ENCODE data around the gene RNF32. TPM values are rescaled to one million over a fixed set of nuclear protein-coding genes. Genes with fewer than 3 reads are reported as not detected.
"Not testable (repeated sequence)": the region's sequence is repeated elsewhere in the genome, so short reads cannot be mapped to it uniquely, and the experiment has no call there.

RNF32 gene
- total RNA-seq, 2 experiments from 2014 or later: 0.57 TPM; not detected in 1

GRCh38 chr7:156667110-156667426 is 26.5 kb downstream of the RNF32 start:
- ChIA-PET POLR2A (no interaction called here), CTCF (no interaction called here)

DNA sequence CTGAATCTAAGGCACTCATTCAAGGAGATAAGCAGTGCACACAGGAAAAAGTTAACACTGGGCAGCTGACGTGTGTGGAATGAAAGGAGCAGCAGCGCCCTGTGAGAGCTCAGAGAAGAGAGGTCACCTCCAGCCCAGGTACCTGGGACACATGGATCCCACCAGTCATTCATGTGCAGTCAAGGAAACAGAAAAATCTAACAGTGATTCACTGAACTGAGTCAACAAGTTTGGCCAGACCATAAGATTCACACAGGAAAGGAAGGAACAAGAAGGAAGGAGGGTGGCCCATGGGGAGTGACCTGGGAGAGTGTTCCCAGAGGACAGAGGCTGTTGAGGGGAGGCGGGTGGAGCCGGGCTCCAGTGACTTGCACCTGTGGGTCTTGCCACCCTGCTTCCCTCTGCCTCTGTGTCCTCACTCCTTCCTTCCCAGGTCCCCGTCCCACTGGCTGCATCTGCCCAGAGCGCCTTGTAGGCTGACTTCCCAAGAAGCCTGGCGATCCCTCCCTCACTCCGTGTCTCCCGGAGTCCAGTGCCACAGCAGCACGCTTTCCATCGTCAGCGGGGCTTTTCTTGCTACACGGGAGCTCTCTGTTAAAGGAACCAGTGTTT is 27.7 kb downstream of the RNF32 start:
- CTCF ChIA-PET: no interaction called here

GRCh38 chr7:156669035-156669828 is 28.7 kb downstream of the RNF32 start:
- CTCF ChIA-PET: no interaction called here
- POLR2A ChIA-PET: no interaction called here

More for the DNA sequence above, 27.7 kb downstream of the RNF32 start:
- POLR2A ChIA-PET: no interaction called here

GRCh38 chr7:156673454-156673853 is 32.9 kb downstream of the RNF32 start:
- CTCF ChIA-PET: no interaction called here
- POLR2A ChIA-PET: no interaction called here

GRCh38 chr7:156673902-156674301 is 33.3 kb downstream of the RNF32 start:
- POLR2A ChIA-PET: no interaction called here

DNA sequence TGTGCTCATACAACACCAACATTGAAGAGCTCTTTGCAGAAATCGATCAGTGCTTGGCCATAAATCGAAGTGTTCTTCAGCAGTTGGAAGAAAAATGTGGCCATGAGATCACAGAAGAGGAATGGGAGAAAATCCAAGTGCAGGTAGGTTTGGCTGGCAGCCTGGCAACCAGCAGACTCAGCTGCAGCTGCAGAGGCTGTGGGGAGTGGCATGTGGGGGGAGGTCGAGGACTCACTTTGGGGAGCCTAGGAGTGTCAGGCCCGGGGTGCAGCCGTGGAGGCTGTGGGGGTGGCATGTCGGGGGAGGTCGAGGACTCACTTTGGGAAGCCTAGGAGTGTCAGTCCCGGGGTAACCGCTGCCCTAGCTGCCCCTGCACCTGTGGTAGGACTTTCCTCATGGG is 35.1 kb downstream of the RNF32 start:
- ChIA-PET POLR2A (no interaction called here), CTCF (no interaction called here)

More at GRCh38 chr7:156673902-156674301, 33.3 kb downstream of the RNF32 start:
- CTCF ChIA-PET: no interaction called here

DNA sequence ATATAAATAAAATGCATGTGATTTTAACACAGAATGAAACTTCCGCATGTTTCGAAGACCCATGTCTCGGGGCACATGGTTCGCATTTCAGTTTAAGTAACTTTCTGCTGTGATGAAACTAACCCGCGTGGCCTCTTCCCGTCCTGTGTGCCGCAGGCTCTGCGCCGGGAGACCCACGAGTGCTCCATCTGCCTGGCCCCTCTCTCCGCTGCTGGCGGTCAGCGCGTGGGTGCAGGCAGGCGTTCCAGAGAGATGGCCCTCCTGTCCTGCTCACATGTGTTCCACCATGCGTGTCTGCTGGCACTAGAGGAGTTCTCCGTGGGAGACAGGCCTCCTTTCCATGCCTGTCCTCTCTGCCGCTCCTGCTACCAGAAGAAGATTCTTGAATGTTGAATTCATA is 35.7 kb downstream of the RNF32 start:
- CTCF ChIA-PET: no interaction called here
- POLR2A ChIA-PET: no interaction called here

DNA sequence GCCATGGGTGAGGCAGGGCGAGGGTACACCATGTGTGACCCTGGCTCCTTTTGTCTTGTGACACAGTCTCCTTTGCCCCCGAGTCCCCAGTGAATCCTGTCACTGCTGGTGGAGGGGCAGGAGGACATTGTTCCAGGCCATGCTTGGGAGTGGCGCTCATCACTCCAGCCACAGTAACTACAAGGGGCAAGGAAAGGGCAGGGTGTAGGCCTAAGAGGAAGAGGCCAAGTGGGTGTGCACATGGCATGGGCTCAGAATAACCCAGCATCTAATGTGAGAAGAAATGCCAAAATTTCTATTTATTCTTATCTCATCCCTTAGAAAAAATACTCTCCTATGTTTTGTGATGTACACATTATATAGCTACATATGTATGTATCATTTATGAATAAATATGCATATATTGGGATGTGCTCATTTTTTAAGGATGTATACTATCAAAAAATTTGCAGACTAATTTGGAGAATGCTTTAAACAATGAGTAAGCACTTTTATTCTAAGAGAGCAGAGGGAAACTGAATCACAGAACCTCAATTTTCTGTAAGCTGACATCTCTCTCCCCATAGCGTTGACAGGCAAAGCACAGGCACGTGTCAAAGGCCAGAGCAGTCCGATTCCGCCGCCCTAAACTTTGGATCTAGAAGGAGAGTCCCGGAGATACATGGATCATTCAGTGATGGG is 36.9 kb downstream of the RNF32 start:
- POLR2A ChIA-PET: no interaction called here
- CTCF ChIA-PET: no interaction called here

DNA sequence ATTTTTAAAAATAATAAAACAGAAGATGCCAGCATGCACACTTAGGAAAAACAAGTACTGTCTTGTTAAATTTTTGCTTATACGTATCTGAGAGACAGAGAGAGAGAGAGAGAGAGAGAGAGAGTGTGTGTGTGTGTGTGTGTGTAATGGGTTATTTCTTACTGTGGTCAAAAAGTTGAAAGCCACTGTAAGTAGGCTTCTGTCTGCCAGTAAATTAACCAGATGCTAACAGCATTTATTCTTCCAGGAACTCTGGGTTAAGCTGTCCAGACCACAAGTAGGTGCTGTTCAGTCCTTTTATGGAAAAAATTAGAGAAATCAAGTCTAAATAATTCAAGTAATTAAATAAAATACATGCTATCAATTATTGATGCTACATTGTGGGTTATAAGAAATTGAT is 39.7 kb downstream of the RNF32 start:
- ChIA-PET CTCF (no interaction called here), POLR2A (no interaction called here)

DNA sequence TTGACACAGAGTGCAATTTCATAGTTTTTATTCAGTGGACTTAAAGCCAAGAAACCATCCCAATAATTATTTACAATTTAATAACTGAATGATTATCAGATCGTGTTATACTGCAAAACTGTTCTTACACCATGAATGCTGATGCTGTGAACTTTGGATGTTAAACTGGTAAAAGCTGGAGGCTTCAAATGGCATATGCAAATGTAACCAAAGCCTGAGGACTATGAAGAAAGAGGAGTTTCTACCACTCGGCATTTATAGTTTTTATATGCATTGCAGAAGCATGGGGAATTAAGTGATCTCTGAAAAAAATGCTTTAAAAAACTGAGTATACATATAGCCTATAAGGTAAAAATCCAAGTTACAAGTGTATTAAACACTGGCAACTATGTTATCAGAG is 42.4 kb downstream of the RNF32 start:
- CTCF ChIA-PET: no interaction called here
- POLR2A ChIA-PET: no interaction called here

DNA sequence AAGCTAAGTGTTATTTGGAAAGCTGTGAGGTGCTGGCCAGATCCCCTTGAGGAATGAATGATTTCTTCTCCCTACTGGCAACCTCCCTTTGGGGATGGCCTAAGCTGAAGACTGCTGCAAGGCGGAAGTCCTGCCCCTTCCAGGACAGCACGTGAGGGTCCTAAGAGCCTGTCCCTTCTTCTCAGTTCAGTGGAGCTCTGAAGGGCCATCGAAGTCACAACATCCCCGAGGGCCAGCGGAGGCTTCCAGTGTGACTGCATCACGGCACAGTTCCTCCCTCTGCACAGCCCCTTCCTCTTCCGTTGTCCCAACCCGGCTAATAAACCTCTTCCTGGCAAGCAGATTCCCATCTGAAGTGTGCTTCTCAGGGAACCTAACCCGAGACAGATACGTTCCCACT is 43.7 kb downstream of the RNF32 start:
- POLR2A ChIA-PET: no interaction called here

DNA sequence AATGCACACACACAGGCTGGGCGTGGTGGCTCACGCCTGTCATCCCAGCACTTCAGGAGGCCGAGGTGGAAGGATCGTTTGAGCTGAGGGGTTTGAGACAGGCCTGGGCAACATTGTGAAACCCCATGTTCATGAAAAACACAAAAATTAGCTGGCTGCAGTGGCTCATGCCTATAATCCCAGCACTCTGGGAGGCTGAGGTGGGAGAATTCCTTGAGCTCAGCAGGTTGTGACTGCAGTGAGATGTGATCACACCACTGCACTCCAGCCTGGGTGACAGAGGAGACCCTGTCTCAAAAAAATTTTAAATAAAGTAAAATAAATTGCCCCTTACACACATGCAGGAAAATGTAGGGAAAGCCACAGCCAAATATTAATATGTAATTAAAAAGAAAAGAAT is 44.1 kb downstream of the RNF32 start:
- ChIA-PET CTCF (no interaction called here), POLR2A (no interaction called here)

More for the DNA sequence above, 43.7 kb downstream of the RNF32 start:
- CTCF ChIA-PET: no interaction called here

GRCh38 chr7:156691764-156692163 is 51.2 kb downstream of the RNF32 start:
- CTCF ChIA-PET: no interaction called here

DNA sequence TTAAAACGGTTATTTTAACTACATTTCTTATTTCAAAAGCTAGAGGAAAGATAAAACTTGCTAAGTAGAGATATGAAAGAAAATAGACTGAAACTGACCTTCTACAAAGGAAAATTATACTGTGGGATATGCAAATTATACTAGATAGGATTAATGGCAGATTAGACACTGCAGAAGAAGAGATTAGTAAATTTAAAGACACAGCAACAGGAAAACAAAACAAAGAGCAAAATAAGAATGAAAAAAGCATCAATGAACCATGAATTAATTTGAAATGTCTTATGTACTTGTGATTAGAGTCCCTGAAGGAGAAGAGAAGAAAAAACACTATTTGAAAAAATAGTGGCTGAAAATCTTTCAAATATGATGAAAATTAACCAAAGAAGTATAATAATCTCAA is 52.3 kb downstream of the RNF32 start:
- CTCF ChIA-PET: no interaction called here
- POLR2A ChIA-PET: no interaction called here

More at GRCh38 chr7:156691764-156692163, 51.2 kb downstream of the RNF32 start:
- POLR2A ChIA-PET: no interaction called here

GRCh38 chr7:156693627-156694026 is 53.1 kb downstream of the RNF32 start:
- CTCF ChIA-PET: no interaction called here
- POLR2A ChIA-PET: no interaction called here

DNA sequence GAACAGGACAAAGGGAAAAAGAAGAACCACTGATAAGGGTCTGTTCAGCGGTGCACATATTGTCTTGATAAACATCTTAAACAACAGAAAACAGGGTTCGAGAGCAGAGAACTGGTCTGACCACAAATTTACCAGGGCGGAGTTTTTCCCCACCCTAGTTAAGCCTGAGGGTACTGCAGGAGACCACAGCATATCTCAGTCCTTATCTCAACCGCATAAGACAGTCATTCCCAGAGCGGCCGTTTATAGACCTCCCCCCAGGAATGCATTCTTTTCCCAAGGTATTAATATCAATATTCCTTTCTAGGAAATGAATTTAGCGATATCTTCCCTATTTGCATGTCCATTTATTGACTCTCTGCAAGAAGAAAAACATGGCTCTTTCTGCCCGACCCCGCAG is 56.7 kb downstream of the RNF32 start:
- POLR2A ChIA-PET, CTCF ChIA-PET: not testable (repeated sequence)

DNA sequence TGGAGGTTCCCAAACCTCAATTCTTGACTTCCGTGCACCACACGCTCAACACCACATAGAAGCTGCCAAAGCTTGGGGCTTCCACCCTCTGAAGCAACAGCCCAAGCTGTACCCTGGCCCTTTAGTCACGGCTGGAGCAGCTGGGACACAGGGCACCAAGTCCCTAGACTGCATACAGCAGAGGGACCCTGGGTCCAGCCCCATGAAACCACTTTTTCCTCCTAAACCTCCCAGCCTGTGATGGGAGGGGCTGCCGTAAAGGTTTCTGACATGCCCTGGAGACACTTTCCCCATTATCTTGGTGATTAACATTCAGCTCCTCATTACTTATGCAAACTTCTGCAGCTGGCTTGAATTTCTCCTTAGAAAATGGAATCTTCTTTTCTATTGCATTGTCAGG is 57.9 kb downstream of the RNF32 start:
- POLR2A ChIA-PET, CTCF ChIA-PET: not testable (repeated sequence)

GRCh38 chr7:156701787-156702186 is 61.2 kb downstream of the RNF32 start:
- CTCF ChIA-PET: interaction anchor here (0.6 kb wide), 1 partner anchor 1932 kb away, joined by 3 read pairs; no protein-coding TSS in a partner anchor
- POLR2A ChIA-PET: not testable (repeated sequence)

DNA sequence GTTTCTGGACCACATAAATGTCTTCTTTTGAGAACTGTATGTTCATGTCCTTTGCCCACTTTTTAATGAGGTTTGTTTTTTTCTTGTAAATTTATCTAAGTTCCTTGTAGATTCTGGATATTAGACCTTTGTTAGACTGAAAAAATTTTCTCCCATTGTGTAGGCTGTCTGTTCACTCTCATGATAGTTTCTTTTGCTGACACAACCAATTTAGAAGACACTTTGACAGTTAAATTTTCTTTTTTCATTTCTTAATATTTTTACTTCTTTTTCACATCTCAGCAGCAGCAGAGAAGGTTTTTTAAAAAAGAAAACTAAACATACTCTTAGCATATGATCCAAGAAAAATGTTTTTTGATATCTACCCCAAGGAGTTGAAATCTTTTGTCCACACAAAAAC is 61.8 kb downstream of the RNF32 start:
- ChIA-PET POLR2A (no interaction called here), CTCF (no interaction called here)

DNA sequence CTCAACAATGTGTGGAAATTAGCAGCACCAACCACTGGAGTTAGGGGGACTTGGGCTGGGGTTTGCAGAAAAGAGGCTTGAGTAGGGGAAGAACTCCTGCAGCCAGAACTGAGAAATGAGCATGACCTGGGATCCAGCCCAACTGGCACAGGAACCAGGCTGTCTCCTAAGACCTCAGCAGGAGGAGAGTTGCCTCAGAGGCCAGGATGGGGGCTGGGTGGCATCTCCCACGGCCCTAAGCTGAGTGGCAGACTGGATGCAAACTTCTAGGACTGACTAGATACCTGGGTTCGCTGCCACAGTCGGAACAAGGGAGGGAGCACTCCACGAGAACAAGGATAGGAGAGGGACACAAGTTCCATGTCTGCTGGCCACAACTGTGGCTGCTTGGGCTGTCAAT is 62.6 kb downstream of the RNF32 start:
- POLR2A ChIA-PET: no interaction called here
- CTCF ChIA-PET: no interaction called here

GRCh38 chr7:156703773-156704482 is 63.4 kb downstream of the RNF32 start:
- ChIA-PET CTCF (no interaction called here), POLR2A (no interaction called here)

Measured in activated CD8-positive, alpha-beta memory T cell treated with anti-CD3 and anti-CD28 coated beads for 36 hours (primary cell).